Sigmoid colon (tissue), 4 donors: ENCODE measurements around the gene KIF20B.

Experiments used
- EP300 ChIP-seq, 4 donors: sonication (generic); formaldehyde crosslinking; IDR thresholded peaks; one replicate each; pipeline ENCODE4 v1.6.1; 2017; ENCODE audit warnings: antibody characterized with exemption in 4 of 4
- POLR2A ChIP-seq, 2 donors: fragments of 450-650 bp; IDR thresholded peaks; one replicate each; pipeline ENCODE4 v1.6.1; 2016; ENCODE audit warnings: antibody characterized with exemption in 2 of 2, mild to moderate bottlenecking in 2 of 2, moderate library complexity in 2 of 2
- TF ChIP-seq, protein P1 (sequence below), 4 experiments: fragments of 450-650 bp in 3 of 4; fragments of 200-600 bp in 1 of 4; IDR thresholded peaks; one replicate each; pipeline ENCODE4 v1.5.1; 2016 to 2019; ENCODE audit warnings: antibody characterized with exemption in 4 of 4, mild to moderate bottlenecking in 3 of 4, moderate library complexity in 2 of 4

DNA sequence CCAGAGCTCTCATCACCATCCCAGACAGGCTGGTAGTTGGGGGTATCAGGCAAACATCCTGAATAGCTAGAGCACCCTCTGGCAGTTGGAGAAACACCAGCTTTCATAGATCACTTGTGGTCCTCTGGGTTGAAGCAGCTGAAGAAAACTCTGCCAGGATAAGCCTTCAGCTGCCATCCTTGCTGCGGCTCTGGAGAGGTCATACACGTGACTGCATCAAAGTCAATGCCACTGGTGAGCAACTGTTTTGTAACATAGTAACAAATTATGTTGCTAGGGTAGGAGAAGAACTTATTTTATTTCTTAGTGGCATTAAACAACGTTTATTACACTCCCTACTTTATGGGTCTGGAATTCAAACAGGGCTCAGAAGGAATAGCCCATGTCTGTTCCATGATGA is 37.2 kb upstream of the KIF20B start:
- TF ChIP-seq, protein P1, sequence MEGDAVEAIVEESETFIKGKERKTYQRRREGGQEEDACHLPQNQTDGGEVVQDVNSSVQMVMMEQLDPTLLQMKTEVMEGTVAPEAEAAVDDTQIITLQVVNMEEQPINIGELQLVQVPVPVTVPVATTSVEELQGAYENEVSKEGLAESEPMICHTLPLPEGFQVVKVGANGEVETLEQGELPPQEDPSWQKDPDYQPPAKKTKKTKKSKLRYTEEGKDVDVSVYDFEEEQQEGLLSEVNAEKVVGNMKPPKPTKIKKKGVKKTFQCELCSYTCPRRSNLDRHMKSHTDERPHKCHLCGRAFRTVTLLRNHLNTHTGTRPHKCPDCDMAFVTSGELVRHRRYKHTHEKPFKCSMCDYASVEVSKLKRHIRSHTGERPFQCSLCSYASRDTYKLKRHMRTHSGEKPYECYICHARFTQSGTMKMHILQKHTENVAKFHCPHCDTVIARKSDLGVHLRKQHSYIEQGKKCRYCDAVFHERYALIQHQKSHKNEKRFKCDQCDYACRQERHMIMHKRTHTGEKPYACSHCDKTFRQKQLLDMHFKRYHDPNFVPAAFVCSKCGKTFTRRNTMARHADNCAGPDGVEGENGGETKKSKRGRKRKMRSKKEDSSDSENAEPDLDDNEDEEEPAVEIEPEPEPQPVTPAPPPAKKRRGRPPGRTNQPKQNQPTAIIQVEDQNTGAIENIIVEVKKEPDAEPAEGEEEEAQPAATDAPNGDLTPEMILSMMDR (IDR thresholded peaks at IDR 0.05) = no peak
- TF ChIP-seq EP300 (IDR thresholded peaks at IDR 0.05) (no peak), POLR2A (IDR thresholded peaks at IDR 0.05) (no peak)
